ENCODE results near the gene RAB3GAP1. TPM values are rescaled to one million over a fixed set of nuclear protein-coding genes. Genes with fewer than 3 reads are reported as not detected.
"Not testable (repeated sequence)": the region's sequence is repeated elsewhere in the genome, so short reads cannot be mapped to it uniquely, and the experiment has no call there.

RAB3GAP1 gene
- total RNA-seq, 1 donor from 2014 or later, result 71.2 TPM

DNA sequence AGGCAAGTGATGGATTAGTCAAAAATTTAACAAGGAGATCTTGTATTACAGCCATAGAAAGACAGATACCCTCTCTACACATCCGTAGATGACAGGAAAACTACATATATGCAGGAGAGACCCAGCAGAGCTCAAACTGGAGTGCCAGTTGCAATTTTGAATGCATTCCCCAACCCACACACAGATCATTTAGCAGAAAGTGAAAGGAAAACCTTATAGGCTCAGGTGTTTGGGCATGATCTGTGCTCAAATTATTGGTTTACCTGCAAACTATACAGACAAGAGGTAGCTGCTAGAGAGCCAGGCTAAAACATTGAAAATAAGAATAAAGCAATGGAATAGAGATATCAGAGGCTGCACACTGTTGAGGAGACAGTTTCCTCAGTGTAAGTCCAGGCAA lies 51.8 kb downstream of the RAB3GAP1 start:
- DNase-seq (ENCODE audit: low spot score), result no peak
- Histone ChIP-seq H3K36me3 (peaks cover 9% of the 10 kb centered on the region), H4K20me1 (ENCODE audit: low read depth) (no peaks in the 10 kb centered on the region), H2AFZ (replicated peaks) (no peak overlapping the region), H3K9ac (no peak overlapping the region), H3K4me3 (no peak overlapping the region), H3F3A (ENCODE audit: low read depth) (no peaks in the 10 kb centered on the region), H3K27ac (no peak overlapping the region), H3K79me2 (ENCODE audit: low read depth) (no peaks in the 10 kb centered on the region), H3K4me1 (no peaks in the 10 kb centered on the region), H3K9me3 (ENCODE audit: low read depth) (no peaks in the 10 kb centered on the region), H3K4me2 (no peak overlapping the region), H3K27me3 (no peaks in the 10 kb centered on the region)
- H3K9me3 Mint-ChIP-seq, result peaks cover 16% of the 10 kb centered on the region
- no peaks in the 10 kb centered on the region for H3K27me3 Mint-ChIP-seq (ENCODE audit: insufficient read depth, low read depth)
- TF ChIP-seq CTCF (IDR thresholded peaks at IDR 0.05) (no peak), EZH2phosphoT487 (IDR thresholded peaks at IDR 0.05) (no peak), EZH2 (IDR thresholded peaks at IDR 0.05) (no peak)
- H3K36me3 Mint-ChIP-seq, result peaks cover 35% of the 10 kb centered on the region
- H3K4me3 Mint-ChIP-seq, result no peak overlapping the region
- no peak overlapping the region for H3K27ac Mint-ChIP-seq
- H3K4me1 Mint-ChIP-seq, result no peaks in the 10 kb centered on the region

DNA sequence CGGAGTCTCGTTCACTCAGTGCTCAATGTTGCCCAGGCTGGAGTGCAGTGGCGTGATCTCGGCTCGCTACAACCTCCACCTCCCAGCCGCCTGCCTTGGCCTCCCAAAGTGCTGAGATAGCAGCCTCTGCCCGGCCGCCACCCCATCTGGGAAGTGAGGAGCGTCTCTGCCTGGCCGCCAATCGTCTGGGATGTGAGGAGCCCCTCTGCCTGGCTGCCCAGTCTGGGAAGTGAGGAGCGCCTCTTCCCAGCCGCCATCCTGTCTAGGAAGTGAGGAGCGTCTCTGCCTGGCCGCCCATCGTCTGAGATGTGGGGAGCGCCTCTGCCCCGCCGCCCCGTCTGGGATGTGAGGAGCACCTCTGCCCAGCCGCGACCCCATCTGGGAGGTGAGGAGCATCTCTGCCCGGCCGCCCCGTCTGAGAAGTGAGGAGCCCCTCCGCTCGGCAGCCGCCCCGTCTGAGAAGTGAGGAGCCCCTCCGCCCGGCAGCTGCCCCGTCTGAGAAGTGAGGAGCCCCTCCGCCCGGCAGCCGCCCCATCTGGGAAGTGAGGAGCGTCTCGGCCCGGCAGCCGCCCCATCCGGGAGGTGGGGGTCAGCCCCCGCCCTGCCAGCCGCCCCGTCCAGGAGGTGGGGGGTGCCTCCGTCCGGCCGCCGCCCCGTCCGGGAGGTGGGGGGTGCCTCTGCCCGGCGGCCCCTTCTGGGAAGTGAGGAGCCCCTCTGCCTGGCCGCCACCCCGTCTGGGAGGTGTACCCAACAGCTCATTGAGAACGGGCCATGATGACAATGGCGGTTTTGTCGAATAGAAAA lies 53.6 kb downstream of the RAB3GAP1 start:
- not testable (repeated sequence) for H3K79me2 ChIP-seq (ENCODE audit: low read depth); H3K27ac ChIP-seq; H3F3A ChIP-seq (ENCODE audit: low read depth); H3K4me2 ChIP-seq; H2AFZ ChIP-seq (replicated peaks); H3K36me3 ChIP-seq; H3K4me3 ChIP-seq; H3K27me3 Mint-ChIP-seq (ENCODE audit: insufficient read depth, low read depth); DNase-seq (ENCODE audit: low spot score); H3K27ac Mint-ChIP-seq; H3K9ac ChIP-seq; H3K4me1 Mint-ChIP-seq; H3K27me3 ChIP-seq; H3K4me3 Mint-ChIP-seq; H3K4me1 ChIP-seq; H3K9me3 ChIP-seq (ENCODE audit: low read depth); H4K20me1 ChIP-seq (ENCODE audit: low read depth)
- Mint-ChIP-seq H3K36me3 (peaks cover 37% of the 10 kb centered on the region), H3K9me3 (peaks cover 18% of the 10 kb centered on the region)

GRCh38 chr2:135113322-135113721 lies 61.2 kb downstream of the RAB3GAP1 start:
- TF ChIP-seq EZH2phosphoT487 (IDR thresholded peaks at IDR 0.05) (no peak), CTCF (IDR thresholded peaks at IDR 0.05) (no peak), EZH2 (IDR thresholded peaks at IDR 0.05) (no peak)
- no peaks in the 10 kb centered on the region for H3F3A ChIP-seq (ENCODE audit: low read depth)
- DNase-seq (ENCODE audit: low spot score), result no peak
- H3K9me3 Mint-ChIP-seq, result peaks cover 2% of the 10 kb centered on the region
- H3K79me2 ChIP-seq (ENCODE audit: low read depth), result no peaks in the 10 kb centered on the region
- H3K36me3 ChIP-seq, result no peaks in the 10 kb centered on the region
- H2AFZ ChIP-seq (replicated peaks), result no peak overlapping the region
- H3K4me1 Mint-ChIP-seq, result no peaks in the 10 kb centered on the region
- no peaks in the 10 kb centered on the region for H4K20me1 ChIP-seq (ENCODE audit: low read depth)
- H3K9ac ChIP-seq, result no peak overlapping the region
- no peak overlapping the region for H3K27ac Mint-ChIP-seq
- H3K4me1 ChIP-seq, result no peaks in the 10 kb centered on the region
- no peak overlapping the region for H3K4me3 Mint-ChIP-seq
- no peaks in the 10 kb centered on the region for H3K27me3 Mint-ChIP-seq (ENCODE audit: insufficient read depth, low read depth)
- H3K27me3 ChIP-seq, result no peaks in the 10 kb centered on the region
- H3K27ac ChIP-seq, result no peak overlapping the region
- no peak overlapping the region for H3K4me2 ChIP-seq
- H3K9me3 ChIP-seq (ENCODE audit: low read depth), result no peaks in the 10 kb centered on the region
- H3K4me3 ChIP-seq, result no peak overlapping the region
- H3K36me3 Mint-ChIP-seq, result peaks cover 11% of the 10 kb centered on the region

GRCh38 chr2:135119582-135119981 lies 67.5 kb downstream of the RAB3GAP1 start:
- H3K4me1 Mint-ChIP-seq, result no peaks in the 10 kb centered on the region
- no peaks in the 10 kb centered on the region for H3K9me3 ChIP-seq (ENCODE audit: low read depth)
- H3K27ac Mint-ChIP-seq, result no peak overlapping the region
- no peak overlapping the region for H3K4me3 ChIP-seq
- no peaks in the 10 kb centered on the region for H3K27me3 Mint-ChIP-seq (ENCODE audit: insufficient read depth, low read depth)
- H3K36me3 ChIP-seq, result peaks cover 14% of the 10 kb centered on the region
- H3K27me3 ChIP-seq, result no peaks in the 10 kb centered on the region
- H3K79me2 ChIP-seq (ENCODE audit: low read depth), result no peaks in the 10 kb centered on the region
- H3F3A ChIP-seq (ENCODE audit: low read depth), result no peaks in the 10 kb centered on the region
- no peak overlapping the region for H3K4me3 Mint-ChIP-seq
- no peak for TF ChIP-seq EZH2phosphoT487 (IDR thresholded peaks at IDR 0.05)
- no peak for TF ChIP-seq EZH2 (IDR thresholded peaks at IDR 0.05)
- TF ChIP-seq CTCF (IDR thresholded peaks at IDR 0.05), result no peak
- no peak overlapping the region for H3K27ac ChIP-seq
- no peak overlapping the region for H3K4me2 ChIP-seq
- DNase-seq (ENCODE audit: low spot score), result no peak
- H2AFZ ChIP-seq (replicated peaks), result no peak overlapping the region
- peaks cover 7% of the 10 kb centered on the region for H3K36me3 Mint-ChIP-seq
- H3K9me3 Mint-ChIP-seq, result no peaks in the 10 kb centered on the region
- no peaks in the 10 kb centered on the region for H4K20me1 ChIP-seq (ENCODE audit: low read depth)
- no peaks in the 10 kb centered on the region for H3K4me1 ChIP-seq
- no peak overlapping the region for H3K9ac ChIP-seq
